K562 (cell line): ENCODE results near the gene SH3BP2. TPM values are rescaled to one million over a fixed set of nuclear protein-coding genes. Genes with fewer than 3 reads are reported as not detected.

Experiments used
- GABPB1 ChIP-seq: sonication (generic); formaldehyde crosslinking; IDR thresholded peaks from 2 replicates; pipeline ENCODE4 v1.8.0; 2022; ENCODE audit warnings: mild to moderate bottlenecking, missing genetic modification reagents
- NFIC ChIP-seq: fragments of 450-650 bp; IDR thresholded peaks from 2 replicates; pipeline ENCODE4 v1.6.1; 2017; ENCODE audit warnings: mild to moderate bottlenecking, inconsistent platforms
- POLR2G ChIP-seq: fragments of 200-400 bp; formaldehyde crosslinking; IDR thresholded peaks from 2 replicates; pipeline ENCODE4 v1.6.1; 2017; ENCODE audit warnings: low read depth, mild to moderate bottlenecking, antibody characterized with exemption, low read length, moderate library complexity
- ZFX ChIP-seq: sonication (generic); formaldehyde crosslinking; IDR thresholded peaks from 2 replicates; pipeline ENCODE4 v1.8.0; 2022; ENCODE audit warnings: mild to moderate bottlenecking, missing genetic modification reagents, moderate library complexity
- polyA plus RNA-seq, 8 experiments: library from polyadenylated mRNA; depleted of rRNA in 4 of 8; stranded (reverse) in 5 of 8; unstranded in 3 of 8; fragments of >200 nt; fragmentation: Nextera tagmentation in 2 of 8; fragmentation: Illumina TruSeq in 1 of 8; extraction: Ambion mirVana in 2 of 8; extraction: Trizol in 1 of 8; gene quantifications; 2 replicates each; pipeline versions ENCODE4 v1.2.1 to v1.2.3, GENCODE V29; 2011 to 2014; ENCODE audit warnings: inconsistent platforms in 1 of 8, missing spikeins in 1 of 8
- total RNA-seq, 7 experiments: library from RNA; depleted of rRNA in 6 of 7; stranded (reverse); fragments of >200 nt in 6 of 7; fragmentation: Illumina TruSeq in 2 of 7; extraction: Trizol in 2 of 7; gene quantifications; 2 replicates each; pipeline versions ENCODE4 v1.2.1 to v1.2.3, GENCODE V29; 2011 to 2021; ENCODE audit warnings: low replicate concordance in 1 of 7
- TF ChIP-seq, protein P1 (sequence below), 2 experiments: fragments of 200-800 bp in 1 of 2; sonication (Bioruptor generic) in 1 of 2; sonication (generic) in 1 of 2; formaldehyde crosslinking in 1 of 2; IDR thresholded peaks in 1 of 2; conservative IDR thresholded peaks in 1 of 2; 2 replicates each; pipeline versions ENCODE4 v1.5.0 to v1.6.1; 2016 to 2020; ENCODE audit warnings: missing compliant biosample characterization in 1 of 2, missing genetic modification characterization in 1 of 2, missing genetic modification reagents in 1 of 2
- TF ChIP-seq, protein P2 (sequence below), 3 experiments: fragments of 200-800 bp in 1 of 3; sonication (Bioruptor generic) in 1 of 3; sonication (generic) in 1 of 3; formaldehyde crosslinking in 1 of 3; IDR thresholded peaks; 2 replicates each; pipeline versions ENCODE4 v1.6.1 to v1.8.0; 2016 to 2022; ENCODE audit warnings: mild to moderate bottlenecking in 2 of 3, missing compliant biosample characterization in 2 of 3, missing genetic modification characterization in 2 of 3, missing genetic modification reagents in 1 of 3

SH3BP2 gene
- total and polyA plus RNA-seq, 9 of the 15 experiments (the other 6 are each of a cell fraction or from before 2014, with no cell fraction given): 0.34 to 16.0 (median 5.1) TPM

DNA sequence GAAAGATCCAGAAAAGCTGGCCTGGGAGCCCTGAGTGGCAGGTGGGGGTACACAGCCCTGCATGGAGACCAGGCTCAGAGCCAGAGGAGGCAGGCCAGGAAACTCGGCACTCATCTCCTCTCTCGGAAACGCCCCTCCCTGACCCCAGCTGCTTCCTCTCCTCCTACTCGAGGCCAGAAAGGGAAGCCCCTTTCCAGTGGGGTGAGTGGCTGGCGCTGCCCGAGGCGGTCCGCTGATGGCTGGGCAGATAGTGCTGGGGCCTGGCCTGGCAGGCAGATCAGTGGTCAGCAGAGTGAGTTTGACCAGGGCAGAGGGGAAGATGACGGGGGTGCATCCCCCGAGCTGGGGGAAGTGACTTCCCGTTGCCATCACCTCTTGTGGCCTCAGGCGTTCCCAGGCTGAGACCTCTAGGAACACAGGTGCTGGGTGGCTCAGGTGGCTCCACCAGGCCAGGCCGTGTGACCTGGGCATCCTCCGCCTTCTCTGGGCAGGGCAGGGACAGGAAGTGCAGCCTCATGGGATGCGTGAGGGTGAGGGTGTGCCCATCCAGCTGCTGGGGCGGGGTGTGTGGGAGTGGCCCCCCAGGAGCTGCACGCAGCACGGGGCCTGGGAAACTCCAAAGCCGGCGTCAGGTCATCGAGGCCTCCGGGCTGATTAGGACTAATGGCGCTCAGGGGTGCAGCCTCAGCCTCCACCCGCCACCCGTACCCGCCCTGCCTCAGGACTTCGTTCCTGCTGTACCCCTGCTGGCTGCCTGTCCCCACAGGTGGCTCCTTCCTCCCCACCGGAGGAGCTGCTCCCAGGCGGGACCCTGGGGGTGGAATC is 5.7 kb downstream of the SH3BP2 start (continued):
- 0 out of 2 replicates have a peak, but pooled peaks have one; percentile 19 for TF ChIP-seq NFIC
- 0 out of 2 replicates have a peak, but pooled peaks have one; percentile 35 for TF ChIP-seq GABPB1
- TF ChIP-seq POLR2G: peak; percentile 41; the same call in 1 of the 2 replicates
- TF ChIP-seq, protein P1, sequence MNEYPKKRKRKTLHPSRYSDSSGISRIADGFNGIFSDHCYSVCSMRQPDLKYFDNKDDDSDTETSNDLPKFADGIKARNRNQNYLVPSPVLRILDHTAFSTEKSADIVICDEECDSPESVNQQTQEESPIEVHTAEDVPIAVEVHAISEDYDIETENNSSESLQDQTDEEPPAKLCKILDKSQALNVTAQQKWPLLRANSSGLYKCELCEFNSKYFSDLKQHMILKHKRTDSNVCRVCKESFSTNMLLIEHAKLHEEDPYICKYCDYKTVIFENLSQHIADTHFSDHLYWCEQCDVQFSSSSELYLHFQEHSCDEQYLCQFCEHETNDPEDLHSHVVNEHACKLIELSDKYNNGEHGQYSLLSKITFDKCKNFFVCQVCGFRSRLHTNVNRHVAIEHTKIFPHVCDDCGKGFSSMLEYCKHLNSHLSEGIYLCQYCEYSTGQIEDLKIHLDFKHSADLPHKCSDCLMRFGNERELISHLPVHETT (CRISPR knock-in tag; conservative IDR thresholded peaks at IDR 0.05 in 1 of 2, IDR thresholded peaks at IDR 0.05 in 1 of 2): no peak
- TF ChIP-seq ZFX (CRISPR knock-in tag): peak; percentile 32
- TF ChIP-seq, protein P2, sequence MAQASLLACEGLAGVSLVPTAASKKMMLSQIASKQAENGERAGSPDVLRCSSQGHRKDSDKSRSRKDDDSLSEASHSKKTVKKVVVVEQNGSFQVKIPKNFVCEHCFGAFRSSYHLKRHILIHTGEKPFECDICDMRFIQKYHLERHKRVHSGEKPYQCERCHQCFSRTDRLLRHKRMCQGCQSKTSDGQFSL (CRISPR knock-in tag; IDR thresholded peaks at IDR 0.05): 0 out of 2 replicates have a peak, but pooled peaks have one; percentile 48
- TF ChIP-seq, protein P2 (tag; IDR thresholded peaks at IDR 0.05): no peak
